OCI-LY7 (cell line): Measurements from ENCODE around the gene GP1BB. TPM values are rescaled to one million over a fixed set of nuclear protein-coding genes. Genes with fewer than 3 reads are reported as not detected.

Source experiments
- BruUV-seq: library from RNA; stranded (reverse); fragments of 400-500 nt; replicated peaks from 2 replicates; lab custom pipeline; 2021; lab: Mats Ljungman, UMichigan
- CTCF ChIA-PET: fragments of 300-600 bp; sonication (Branson Sonifier 250); formaldehyde crosslinking; loops from one replicate; lab custom pipeline; 2022; ENCODE audit warnings: antibody characterized with exemption; ENCODE audit not compliant: unreplicated experiment; lab: Charles Lee
- POLR2A ChIA-PET: fragments of 300-600 bp; sonication (Branson Sonifier 250); formaldehyde crosslinking; loops from one replicate; lab custom pipeline; 2022; ENCODE audit warnings: antibody characterized with exemption; lab: Charles Lee
- DNase-seq: peaks from one replicate; pipeline ENCODE4 v3.0.0-alpha.2; 2015; ENCODE audit warnings: low spot score
- H2AFZ ChIP-seq: fragments of 200-600 bp; sonication (generic), shearing (Covaris generic); 2 replicates; pipeline ENCODE4 v1.6.1; 2014; ENCODE audit warnings: mild to moderate bottlenecking, antibody characterized with exemption, low read length, moderate library complexity
- H3K27ac ChIP-seq: fragments of 200-600 bp; sonication (generic); 2 replicates; pipeline ENCODE4 v1.5.1; 2014; ENCODE audit warnings: mixed run types, low read depth, mild to moderate bottlenecking, moderate library complexity, low read length, inconsistent platforms; ENCODE audit not compliant: poor library complexity, severe bottlenecking
- H3K36me3 ChIP-seq: fragments of 200-600 bp; sonication (generic); 2 replicates; pipeline ENCODE4 v1.6.1; 2014; ENCODE audit warnings: mild to moderate bottlenecking, antibody characterized with exemption, low read length, moderate library complexity, mixed read lengths; ENCODE audit not compliant: insufficient read depth
- H3K4me1 ChIP-seq: fragments of 200-600 bp; sonication (generic); 2 replicates; pipeline ENCODE4 v1.5.1; 2014; ENCODE audit warnings: mild to moderate bottlenecking, low read length; ENCODE audit not compliant: insufficient read depth, poor library complexity, severe bottlenecking
- H3K4me2 ChIP-seq: fragments of 200-600 bp; sonication (generic); 2 replicates; pipeline ENCODE4 v1.6.1; 2014; ENCODE audit warnings: mild to moderate bottlenecking, low read length
- H3K4me3 ChIP-seq: fragments of 200-600 bp; sonication (generic); 2 replicates; pipeline ENCODE4 v1.5.1; 2014; ENCODE audit warnings: mild to moderate bottlenecking, low read depth, low read length; ENCODE audit not compliant: poor library complexity, severe bottlenecking
- H3K79me2 ChIP-seq: fragments of 200-600 bp; sonication (generic); 2 replicates; pipeline ENCODE4 v1.6.1; 2016; ENCODE audit warnings: low read depth, mild to moderate bottlenecking, low read length, moderate library complexity, mixed read lengths; ENCODE audit not compliant: insufficient read depth
- H3K9me2 ChIP-seq: fragments of 200-600 bp; sonication (generic); 2 replicates; pipeline ENCODE4 v1.6.1; 2016; ENCODE audit warnings: mild to moderate bottlenecking, low read length, mixed read lengths; ENCODE audit not compliant: insufficient read depth
- H3K9me3 ChIP-seq: fragments of 200-600 bp; sonication (generic); 2 replicates; pipeline ENCODE4 v1.6.1; 2014; ENCODE audit warnings: mild to moderate bottlenecking, mixed run types, low read length, mixed read lengths
- H4K20me1 ChIP-seq: fragments of 200-600 bp; sonication (generic); 2 replicates; pipeline ENCODE4 v1.6.1; 2014; ENCODE audit warnings: mild to moderate bottlenecking, antibody characterized with exemption, low read length, moderate library complexity, mixed read lengths; ENCODE audit not compliant: insufficient read depth
- EZH2phosphoT487 ChIP-seq: fragments of 200-600 bp; sonication (generic); IDR thresholded peaks from 2 replicates; pipeline ENCODE4 v1.6.1; 2018; ENCODE audit warnings: low read depth, borderline replicate concordance, mild to moderate bottlenecking, mixed run types, antibody characterized with exemption, low read length, moderate library complexity, mixed read lengths
- intact Hi-C: fragments of 100-400 bp; cut with micrococcal nuclease; formaldehyde crosslinking; loops from one replicate; pipeline ENCODE4 v1.10.0; 2022; ENCODE audit not compliant: unreplicated experiment
- total RNA-seq, 2 experiments: library from RNA; depleted of rRNA in 1 of 2; stranded (reverse); fragments of >200 nt in 1 of 2; shearing (Covaris generic) in 1 of 2; gene quantifications; 2 replicates each; pipeline ENCODE4 v1.2.3, GENCODE V29; 2014 to 2022
- TF ChIP-seq, protein P1 (sequence below): fragments of 200-600 bp; sonication (generic); conservative IDR thresholded peaks from 2 replicates; pipeline ENCODE4 v1.5.1; 2014; ENCODE audit warnings: mild to moderate bottlenecking, antibody characterized with exemption, low read length, moderate library complexity, mixed read lengths

The GP1BB gene
- total RNA-seq, 2 experiments from 2014 or later, result not detected

DNA sequence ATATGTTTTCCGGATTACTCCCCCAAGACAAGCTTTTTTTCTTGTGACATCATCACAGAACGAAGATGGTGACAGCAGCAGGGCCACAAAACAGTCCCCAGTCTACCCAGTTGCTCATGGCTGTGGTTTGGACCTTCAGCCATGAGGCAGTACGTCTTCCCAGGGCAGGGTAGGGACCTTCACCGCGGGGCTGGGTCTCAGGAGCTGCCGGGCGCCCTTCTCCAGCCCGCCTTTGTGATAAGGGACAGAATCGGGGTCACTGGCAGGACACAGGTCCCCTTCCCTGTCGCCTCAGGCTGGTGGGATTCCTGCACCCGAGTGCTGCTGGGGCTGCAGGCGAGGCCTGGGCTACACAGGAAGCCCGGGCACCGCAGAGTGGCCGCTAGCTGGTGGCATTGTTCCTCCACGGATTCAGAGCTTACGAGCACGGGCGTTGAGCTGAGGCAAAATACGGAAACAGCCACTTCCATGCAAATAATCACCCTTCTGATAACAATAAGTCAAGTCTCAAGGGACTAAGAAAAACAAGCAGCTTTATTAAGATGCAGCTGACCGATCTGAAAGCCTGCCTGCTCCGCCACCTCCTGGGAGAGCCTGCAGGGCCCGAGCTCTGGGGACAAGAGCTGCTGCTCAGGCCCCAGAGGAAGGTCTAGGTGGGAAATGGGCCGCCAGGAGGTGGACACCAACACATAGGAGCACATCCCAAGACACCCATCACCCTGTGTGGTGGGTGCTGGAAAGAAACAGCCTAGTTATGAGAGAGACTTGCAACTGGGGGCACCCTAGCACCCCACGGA, 49.5 kb downstream of the GP1BB start:
- no peaks in the 10 kb centered on the region for H4K20me1 ChIP-seq
- peak; percentile 98 for DNase-seq
- no peaks in the 10 kb centered on the region for H3K79me2 ChIP-seq
- CTCF ChIA-PET, result interaction anchor here (0.9 to 2.2 kb wide), 4 partner anchors 16 to 124 kb away, joined by 3 to 8 read pairs (median 4); no protein-coding TSS in a partner anchor
- H3K36me3 ChIP-seq, result no peaks in the 10 kb centered on the region
- POLR2A ChIA-PET, result interaction anchor here (0.5 to 1.8 kb wide), 11 partner anchors 11 to 295 kb away, joined by 3 to 8 read pairs (median 4); no protein-coding TSS in a partner anchor
- H3K4me2 ChIP-seq, result peak overlapping the region; percentile 76
- no peak for TF ChIP-seq EZH2phosphoT487
- TF ChIP-seq, protein P1, sequence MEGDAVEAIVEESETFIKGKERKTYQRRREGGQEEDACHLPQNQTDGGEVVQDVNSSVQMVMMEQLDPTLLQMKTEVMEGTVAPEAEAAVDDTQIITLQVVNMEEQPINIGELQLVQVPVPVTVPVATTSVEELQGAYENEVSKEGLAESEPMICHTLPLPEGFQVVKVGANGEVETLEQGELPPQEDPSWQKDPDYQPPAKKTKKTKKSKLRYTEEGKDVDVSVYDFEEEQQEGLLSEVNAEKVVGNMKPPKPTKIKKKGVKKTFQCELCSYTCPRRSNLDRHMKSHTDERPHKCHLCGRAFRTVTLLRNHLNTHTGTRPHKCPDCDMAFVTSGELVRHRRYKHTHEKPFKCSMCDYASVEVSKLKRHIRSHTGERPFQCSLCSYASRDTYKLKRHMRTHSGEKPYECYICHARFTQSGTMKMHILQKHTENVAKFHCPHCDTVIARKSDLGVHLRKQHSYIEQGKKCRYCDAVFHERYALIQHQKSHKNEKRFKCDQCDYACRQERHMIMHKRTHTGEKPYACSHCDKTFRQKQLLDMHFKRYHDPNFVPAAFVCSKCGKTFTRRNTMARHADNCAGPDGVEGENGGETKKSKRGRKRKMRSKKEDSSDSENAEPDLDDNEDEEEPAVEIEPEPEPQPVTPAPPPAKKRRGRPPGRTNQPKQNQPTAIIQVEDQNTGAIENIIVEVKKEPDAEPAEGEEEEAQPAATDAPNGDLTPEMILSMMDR, result peak; percentile 72
- peak overlapping the region; percentile 81 for H3K27ac ChIP-seq
- H2AFZ ChIP-seq, result peak overlapping the region; percentile 76; the same call in 1 of the 2 replicates
- H3K4me3 ChIP-seq, result peak overlapping the region; percentile 60
- intact Hi-C loops, result loop anchor here (2.0 kb wide), 3 partner anchors 42 to 118 kb away; partner anchors contain the start of genes GNB1L and RTL10
- H3K9me2 ChIP-seq, result no peaks in the 10 kb centered on the region
- no TSS peak for BruUV-seq
- H3K9me3 ChIP-seq, result no peaks in the 10 kb centered on the region
- H3K4me1 ChIP-seq, result peaks cover 53% of the 10 kb centered on the region

DNA sequence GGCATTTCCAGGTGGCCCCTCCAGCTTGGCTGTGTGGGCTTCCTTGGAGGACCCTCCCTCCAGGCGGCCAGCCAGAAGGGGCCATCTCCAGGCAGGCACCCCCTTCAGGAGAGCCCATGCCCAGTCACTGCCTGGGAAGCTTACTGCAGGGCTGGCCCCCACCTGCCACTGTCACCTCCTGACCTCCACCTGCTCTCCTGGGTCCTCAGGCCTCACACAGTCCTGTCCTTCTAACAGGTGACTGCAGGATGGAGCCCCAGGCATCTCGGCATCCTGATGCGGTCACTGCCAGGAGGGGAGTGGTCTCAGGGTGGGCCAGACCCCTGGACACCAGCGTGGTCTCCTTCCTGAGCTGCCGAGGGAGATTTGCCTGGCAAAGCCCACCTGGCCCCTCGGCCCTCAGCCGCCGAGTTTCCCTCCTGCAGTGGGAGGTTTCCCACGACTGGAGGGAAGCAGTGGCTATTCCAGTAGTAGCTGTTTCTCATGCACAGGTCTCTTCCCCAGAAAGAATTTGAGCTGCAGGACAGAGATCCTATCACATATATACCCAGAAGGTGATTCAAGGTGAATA, 50.2 kb downstream of the GP1BB start:
- Histone ChIP-seq H3K36me3 (no peaks in the 10 kb centered on the region), H3K9me2 (no peaks in the 10 kb centered on the region), H3K4me1 (peaks cover 53% of the 10 kb centered on the region), H2AFZ (no peak overlapping the region), H3K27ac (peak overlapping the region; percentile 81), H4K20me1 (no peaks in the 10 kb centered on the region), H3K4me2 (peak overlapping the region; percentile 76), H3K79me2 (no peaks in the 10 kb centered on the region), H3K9me3 (no peaks in the 10 kb centered on the region), H3K4me3 (peak overlapping the region; percentile 60)
- intact Hi-C loops, result loop anchor here (2.0 kb wide), 3 partner anchors 43 to 117 kb away; partner anchors contain the start of genes GNB1L and RTL10
- no TSS peak for BruUV-seq
- POLR2A ChIA-PET, result interaction anchor here (0.8 to 1.8 kb wide), 9 partner anchors 16 to 152 kb away, joined by 3 to 8 read pairs (median 4); no protein-coding TSS in a partner anchor
- TF ChIP-seq, protein P1, result no peak
- no peak for TF ChIP-seq EZH2phosphoT487
- CTCF ChIA-PET, result interaction anchor here (0.8 to 2.2 kb wide), 5 partner anchors 17 to 124 kb away, joined by 3 to 8 read pairs (median 3); no protein-coding TSS in a partner anchor
- DNase-seq, result no peak

Other genes starting within 250 kb of the GP1BB start
- gene UFD1, start 244.3 kb upstream of the GP1BB start, total RNA-seq (2014; rRNA removed; shearing (Covaris generic)), result 52.8 and 70.8 TPM in 2 replicates
- gene UFD1, start 244.3 kb upstream of the GP1BB start, total RNA-seq (2022), result 60.1 and 62.5 TPM in 2 replicates
- gene CDC45, start 243.6 kb upstream of the GP1BB start, total RNA-seq (2014; rRNA removed; shearing (Covaris generic)), result 80.2 and 90.9 TPM in 2 replicates
- 83.0 and 97.1 TPM in 2 replicates for gene CDC45, start 243.6 kb upstream of the GP1BB start, total RNA-seq (2022)
- not detected in 2 replicates for gene CLDN5, start 199.1 kb upstream of the GP1BB start, total RNA-seq (2014; rRNA removed; shearing (Covaris generic))
- gene CLDN5, start 199.1 kb upstream of the GP1BB start, total RNA-seq (2022), result not detected in 2 replicates
- 1.2 TPM in 1 of 2 replicates, not detected in the other for gene SEPTIN5, start 9.0 kb upstream of the GP1BB start, total RNA-seq (2014; rRNA removed; shearing (Covaris generic))
- gene SEPTIN5, start 9.0 kb upstream of the GP1BB start, total RNA-seq (2022), result not detected in 2 replicates
- not detected in 2 replicates for gene TBX1, start 37.2 kb downstream of the GP1BB start, total RNA-seq (2014; rRNA removed; shearing (Covaris generic))
- gene TBX1, start 37.2 kb downstream of the GP1BB start, total RNA-seq (2022), result 0.23 TPM in 1 of 2 replicates, not detected in the other
- 21.2 and 26.7 TPM in 2 replicates for gene GNB1L, start 131.3 kb downstream of the GP1BB start, total RNA-seq (2014; rRNA removed; shearing (Covaris generic))
- gene GNB1L, start 131.3 kb downstream of the GP1BB start, total RNA-seq (2022), result 12.9 and 13.1 TPM in 2 replicates
- gene RTL10, start 131.3 kb downstream of the GP1BB start, total RNA-seq (2014; rRNA removed; shearing (Covaris generic)), result 25.5 and 28.2 TPM in 2 replicates
- gene RTL10, start 131.3 kb downstream of the GP1BB start, total RNA-seq (2022), result 26.1 and 26.2 TPM in 2 replicates
- gene COMT, start 218.2 kb downstream of the GP1BB start, total RNA-seq (2014; rRNA removed; shearing (Covaris generic)), result 102 and 112 TPM in 2 replicates
- gene COMT, start 218.2 kb downstream of the GP1BB start, total RNA-seq (2022), result 89.5 and 90.8 TPM in 2 replicates
- 24.1 and 28.9 TPM in 2 replicates for gene TXNRD2, start 218.3 kb downstream of the GP1BB start, total RNA-seq (2014; rRNA removed; shearing (Covaris generic))
- gene TXNRD2, start 218.3 kb downstream of the GP1BB start, total RNA-seq (2022), result 23.5 and 24.7 TPM in 2 replicates